ENCODE results near the gene PHF21B.

Gene PHF21B

GRCh38 chr22:44837481-44837880 lies 172.3 kb downstream of the PHF21B start:
- no peak for DNase-seq

GRCh38 chr22:44834065-44834464 lies 175.7 kb downstream of the PHF21B start:
- DNase-seq = no peak

DNA sequence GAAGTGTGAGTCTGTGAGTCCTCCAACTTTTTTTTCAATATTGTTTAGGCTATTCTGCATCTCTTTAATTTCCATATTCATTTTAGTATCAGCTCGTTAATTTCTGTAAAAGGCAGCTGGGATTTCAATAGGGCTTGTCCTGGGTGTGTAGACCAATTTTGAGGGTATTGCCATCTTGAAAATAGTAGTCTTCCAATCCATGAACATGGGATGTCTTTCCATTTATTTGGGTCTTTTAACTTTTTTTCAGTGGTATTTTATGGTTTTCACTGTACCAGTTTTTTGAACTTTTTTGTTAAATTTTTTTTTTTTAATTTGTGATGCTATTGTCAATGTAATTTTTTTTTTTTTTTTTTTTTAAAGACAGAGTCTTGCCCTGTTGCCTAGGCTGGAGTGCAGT lies 177.9 kb downstream of the PHF21B start:
- DNase-seq = no peak
